ENCODE measurements around the gene MRGPRE.
A peak's percentile ranks its signal among the peaks of the same experiment; 100 is the strongest.

MRGPRE gene

GRCh38 chr11:3182462-3182852 lies 49.8 kb downstream of the MRGPRE start:
- H3K4me3 ChIP-seq (ENCODE audit: control insufficient read depth in 1 of 7, extremely low read depth in 1 of 7, insufficient read depth in 4 of 7, low read depth in 2 of 7, low read length in 6 of 7), result no peak overlapping the region
- DNase-seq, result no peak
- peaks cover 0 to 3% (median 0%) of the 10 kb centered on the region in 5 experiments for H3K9me3 ChIP-seq (ENCODE audit: control extremely low read depth in 1 of 5, control insufficient read depth in 4 of 5, insufficient read depth in 2 of 5, low read depth in 1 of 5, low read length in 4 of 5)
- H3K27ac ChIP-seq (ENCODE audit: insufficient read depth in 1 of 2, low read depth in 1 of 2, low read length in 2 of 2, poor library complexity in 1 of 2, severe bottlenecking in 2 of 2), result no peak overlapping the region
- H3K27me3 ChIP-seq (replicated peaks in 2 of 5; ENCODE audit: control insufficient read depth in 4 of 5, insufficient read depth in 5 of 5, low read length in 4 of 5), result no peaks in the 10 kb centered on the region
- POLR2A ChIA-PET, result no interaction called here
- H3K4me1 ChIP-seq (ENCODE audit: control extremely low read depth in 1 of 4, control insufficient read depth in 4 of 4, insufficient read depth in 4 of 4, low read length in 3 of 4), result peaks cover 0 to 2% (median 0%) of the 10 kb centered on the region in 4 experiments
- CTCF ChIA-PET, result interaction anchor here (1.4 kb wide), 1 partner anchor 16 kb away, joined by 4 read pairs; no protein-coding TSS in a partner anchor
- WGBS (ENCODE audit: insufficient coverage), result 100% methylated on average over 3 of the region's 4 CpGs
- H3K36me3 ChIP-seq (ENCODE audit: control insufficient read depth in 4 of 4, insufficient read depth in 4 of 4, low read length in 3 of 4), result no peaks in the 10 kb centered on the region

GRCh38 chr11:3181725-3182461 lies 50.3 kb downstream of the MRGPRE start:
- no peak overlapping the region for H3K27ac ChIP-seq (ENCODE audit: insufficient read depth in 1 of 2, low read depth in 1 of 2, low read length in 2 of 2, poor library complexity in 1 of 2, severe bottlenecking in 2 of 2)
- no peak overlapping the region for H3K4me3 ChIP-seq (ENCODE audit: control insufficient read depth in 1 of 7, extremely low read depth in 1 of 7, insufficient read depth in 4 of 7, low read depth in 2 of 7, low read length in 6 of 7)
- H3K4me1 ChIP-seq (ENCODE audit: control extremely low read depth in 1 of 4, control insufficient read depth in 4 of 4, insufficient read depth in 4 of 4, low read length in 3 of 4), result peaks cover 0 to 2% (median 0%) of the 10 kb centered on the region in 4 experiments
- no peaks in the 10 kb centered on the region for H3K36me3 ChIP-seq (ENCODE audit: control insufficient read depth in 4 of 4, insufficient read depth in 4 of 4, low read length in 3 of 4)
- peaks cover 0 to 5% (median 3%) of the 10 kb centered on the region in 5 experiments for H3K9me3 ChIP-seq (ENCODE audit: control extremely low read depth in 1 of 5, control insufficient read depth in 4 of 5, insufficient read depth in 2 of 5, low read depth in 1 of 5, low read length in 4 of 5)
- no peaks in the 10 kb centered on the region for H3K27me3 ChIP-seq (replicated peaks in 2 of 5; ENCODE audit: control insufficient read depth in 4 of 5, insufficient read depth in 5 of 5, low read length in 4 of 5)
- no peak for DNase-seq
- CTCF ChIA-PET, result interaction anchor here (1.4 kb wide), 1 partner anchor 17 kb away, joined by 4 read pairs; no protein-coding TSS in a partner anchor
- over 99% methylated on average over 10 of the region's 12 CpGs for WGBS (ENCODE audit: insufficient coverage)
- POLR2A ChIA-PET, result no interaction called here

- Histone ChIP-seq H3K27me3 (replicated peaks in 2 of 5; ENCODE audit: control insufficient read depth in 4 of 5, insufficient read depth in 5 of 5, low read length in 4 of 5) (no peaks in the 10 kb centered on the region), H3K4me1 (ENCODE audit: control extremely low read depth in 1 of 4, control insufficient read depth in 4 of 4, insufficient read depth in 4 of 4, low read length in 3 of 4) (peaks cover 0 to 2% (median 0%) of the 10 kb centered on the region in 4 experiments), H3K36me3 (ENCODE audit: control insufficient read depth in 4 of 4, insufficient read depth in 4 of 4, low read length in 3 of 4) (no peaks in the 10 kb centered on the region), H3K4me3 (ENCODE audit: control insufficient read depth in 1 of 7, extremely low read depth in 1 of 7, insufficient read depth in 4 of 7, low read depth in 2 of 7, low read length in 6 of 7) (no peak overlapping the region), H3K27ac (ENCODE audit: insufficient read depth in 1 of 2, low read depth in 1 of 2, low read length in 2 of 2, poor library complexity in 1 of 2, severe bottlenecking in 2 of 2) (no peak overlapping the region), H3K9me3 (ENCODE audit: control extremely low read depth in 1 of 5, control insufficient read depth in 4 of 5, insufficient read depth in 2 of 5, low read depth in 1 of 5, low read length in 4 of 5) (peaks cover 0 to 14% (median 8%) of the 10 kb centered on the region in 5 experiments)
- DNase-seq, result no peak
- ChIA-PET POLR2A (no interaction called here), CTCF (no interaction called here)
- 93% methylated on average over 3 of the region's 5 CpGs for WGBS (ENCODE audit: insufficient coverage)
These were observed 51.3 kb downstream of the MRGPRE start for GRCh38 chr11:3180869-3181268.

GRCh38 chr11:3178349-3178748 lies 53.9 kb downstream of the MRGPRE start:
- ChIA-PET CTCF (interaction anchor here (0.8 kb wide), 1 partner anchor 9 kb away, joined by 3 read pairs; no protein-coding TSS in a partner anchor), POLR2A (no interaction called here)
- DNase-seq, result no peak
- H3K27ac ChIP-seq (ENCODE audit: insufficient read depth in 1 of 2, low read depth in 1 of 2, low read length in 2 of 2, poor library complexity in 1 of 2, severe bottlenecking in 2 of 2), result no peak overlapping the region
- peaks cover 0 to 15% (median 8%) of the 10 kb centered on the region in 5 experiments for H3K9me3 ChIP-seq (ENCODE audit: control extremely low read depth in 1 of 5, control insufficient read depth in 4 of 5, insufficient read depth in 2 of 5, low read depth in 1 of 5, low read length in 4 of 5)
- H3K4me3 ChIP-seq (ENCODE audit: control insufficient read depth in 1 of 7, extremely low read depth in 1 of 7, insufficient read depth in 4 of 7, low read depth in 2 of 7, low read length in 6 of 7), result no peak overlapping the region
- no CpG with 5 or more reads among the region's 2 CpGs for WGBS (ENCODE audit: insufficient coverage)
- no peaks in the 10 kb centered on the region for H3K36me3 ChIP-seq (ENCODE audit: control insufficient read depth in 4 of 4, insufficient read depth in 4 of 4, low read length in 3 of 4)
- peaks cover 0 to 2% (median 0%) of the 10 kb centered on the region in 4 experiments for H3K4me1 ChIP-seq (ENCODE audit: control extremely low read depth in 1 of 4, control insufficient read depth in 4 of 4, insufficient read depth in 4 of 4, low read length in 3 of 4)
- H3K27me3 ChIP-seq (replicated peaks in 2 of 5; ENCODE audit: control insufficient read depth in 4 of 5, insufficient read depth in 5 of 5, low read length in 4 of 5), result no peaks in the 10 kb centered on the region

- Histone ChIP-seq H3K27me3 (replicated peaks in 2 of 5; ENCODE audit: control insufficient read depth in 4 of 5, insufficient read depth in 5 of 5, low read length in 4 of 5) (no peaks in the 10 kb centered on the region), H3K4me1 (ENCODE audit: control extremely low read depth in 1 of 4, control insufficient read depth in 4 of 4, insufficient read depth in 4 of 4, low read length in 3 of 4) (peaks cover 0 to 2% (median 0%) of the 10 kb centered on the region in 4 experiments), H3K4me3 (ENCODE audit: control insufficient read depth in 1 of 7, extremely low read depth in 1 of 7, insufficient read depth in 4 of 7, low read depth in 2 of 7, low read length in 6 of 7) (no peak overlapping the region), H3K9me3 (ENCODE audit: control extremely low read depth in 1 of 5, control insufficient read depth in 4 of 5, insufficient read depth in 2 of 5, low read depth in 1 of 5, low read length in 4 of 5) (peaks cover 0 to 15% (median 8%) of the 10 kb centered on the region in 5 experiments), H3K36me3 (ENCODE audit: control insufficient read depth in 4 of 4, insufficient read depth in 4 of 4, low read length in 3 of 4) (no peaks in the 10 kb centered on the region), H3K27ac (ENCODE audit: insufficient read depth in 1 of 2, low read depth in 1 of 2, low read length in 2 of 2, poor library complexity in 1 of 2, severe bottlenecking in 2 of 2) (no peak overlapping the region)
- POLR2A ChIA-PET, result no interaction called here
- WGBS (ENCODE audit: insufficient coverage), result 90% methylated on average over 2 of the region's 2 CpGs
- peak in 1 of 3 donors; percentile 24 for DNase-seq
- CTCF ChIA-PET, result no interaction called here
These were observed 54.3 kb downstream of the MRGPRE start for GRCh38 chr11:3177931-3178330.
